ACC112 (cell line): ENCODE results near the gene RBMY1D.
"Not testable (repeated sequence)": the region's sequence is repeated elsewhere in the genome, so short reads cannot be mapped to it uniquely, and the experiment has no call there.

Experiments
- H2AFZ ChIP-seq: fragments of 200-600 bp; sonication (generic); one replicate; pipeline ENCODE4 v1.6.0; 2017; ENCODE audit warnings: antibody characterized with exemption, low read length; ENCODE audit not compliant: unreplicated experiment
- H3K27ac ChIP-seq: fragments of 200-600 bp; sonication (generic); 2 replicates; pipeline ENCODE4 v1.5.1; 2014; ENCODE audit warnings: low read depth, mild to moderate bottlenecking, antibody characterized with exemption, low read length, moderate library complexity
- H3K27me3 ChIP-seq: fragments of 200-600 bp; sonication (generic); 2 replicates; pipeline ENCODE4 v1.6.1; 2014; ENCODE audit warnings: mild to moderate bottlenecking, antibody characterized with exemption, low read length, moderate library complexity, mixed read lengths; ENCODE audit not compliant: insufficient read depth
- H3K36me3 ChIP-seq: fragments of 200-600 bp; sonication (generic); 2 replicates; pipeline ENCODE4 v1.6.1; 2016; ENCODE audit warnings: mild to moderate bottlenecking, antibody characterized with exemption, low read length, moderate library complexity, mixed read lengths; ENCODE audit not compliant: insufficient read depth
- H3K4me1 ChIP-seq: fragments of 200-600 bp; sonication (generic); one replicate; pipeline ENCODE4 v1.6.1; 2016; ENCODE audit warnings: low read length, mixed read lengths; ENCODE audit not compliant: insufficient read depth, unreplicated experiment, control insufficient read depth
- H3K4me3 ChIP-seq: fragments of 200-600 bp; sonication (generic); 2 replicates; pipeline ENCODE4 v1.5.1; 2014; ENCODE audit warnings: mild to moderate bottlenecking, low read depth, low read length
- H3K79me2 ChIP-seq: fragments of 200-600 bp; sonication (generic); one replicate; pipeline ENCODE4 v1.6.0; 2016; ENCODE audit warnings: low read length; ENCODE audit not compliant: control insufficient read depth, unreplicated experiment, insufficient read depth

The RBMY1D gene

DNA sequence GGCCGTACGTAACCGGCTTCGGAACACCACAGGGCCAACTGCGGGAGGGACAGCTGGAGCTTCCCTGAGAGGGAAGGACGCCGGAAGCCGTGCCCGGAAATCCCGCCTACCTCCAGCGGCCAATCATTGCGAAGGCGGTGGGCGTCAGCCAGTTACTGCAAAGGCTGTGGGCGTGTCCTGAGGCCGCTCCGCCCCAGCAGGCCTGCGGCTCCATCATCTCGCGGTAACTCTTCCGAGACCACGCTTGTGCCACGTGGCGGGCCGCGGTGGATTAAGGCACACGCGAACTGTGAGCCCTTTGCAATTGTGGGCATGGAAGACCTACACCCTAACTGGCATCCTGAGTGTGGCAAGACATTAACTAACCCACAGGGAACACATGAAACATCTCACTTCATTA, at the start of gene RBMY1D:
RBMY1D (minus strand) TSS at position 101 of the 400 bp plus-strand sequence. CDS start 2,013 bp downstream, outside the sequence.
- H3K79me2 ChIP-seq, H2AFZ ChIP-seq, H3K36me3 ChIP-seq, H3K4me3 ChIP-seq, H3K27ac ChIP-seq, H3K4me1 ChIP-seq, H3K27me3 ChIP-seq: not testable (repeated sequence)

DNA sequence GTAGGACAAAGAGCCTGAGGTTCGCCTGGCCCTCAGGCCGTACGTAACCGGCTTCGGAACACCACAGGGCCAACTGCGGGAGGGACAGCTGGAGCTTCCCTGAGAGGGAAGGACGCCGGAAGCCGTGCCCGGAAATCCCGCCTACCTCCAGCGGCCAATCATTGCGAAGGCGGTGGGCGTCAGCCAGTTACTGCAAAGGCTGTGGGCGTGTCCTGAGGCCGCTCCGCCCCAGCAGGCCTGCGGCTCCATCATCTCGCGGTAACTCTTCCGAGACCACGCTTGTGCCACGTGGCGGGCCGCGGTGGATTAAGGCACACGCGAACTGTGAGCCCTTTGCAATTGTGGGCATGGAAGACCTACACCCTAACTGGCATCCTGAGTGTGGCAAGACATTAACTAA, 23.6 kb upstream of the RBMY1D start, which contains the start of gene RBMY1E:
RBMY1E (minus strand) TSS at position 101 of the 400 bp plus-strand sequence. CDS start 1,978 bp downstream, outside the sequence.
- not testable (repeated sequence) for H3K27me3 ChIP-seq, H3K4me1 ChIP-seq, H3K36me3 ChIP-seq, H3K79me2 ChIP-seq, H3K27ac ChIP-seq, H3K4me3 ChIP-seq, H2AFZ ChIP-seq

DNA sequence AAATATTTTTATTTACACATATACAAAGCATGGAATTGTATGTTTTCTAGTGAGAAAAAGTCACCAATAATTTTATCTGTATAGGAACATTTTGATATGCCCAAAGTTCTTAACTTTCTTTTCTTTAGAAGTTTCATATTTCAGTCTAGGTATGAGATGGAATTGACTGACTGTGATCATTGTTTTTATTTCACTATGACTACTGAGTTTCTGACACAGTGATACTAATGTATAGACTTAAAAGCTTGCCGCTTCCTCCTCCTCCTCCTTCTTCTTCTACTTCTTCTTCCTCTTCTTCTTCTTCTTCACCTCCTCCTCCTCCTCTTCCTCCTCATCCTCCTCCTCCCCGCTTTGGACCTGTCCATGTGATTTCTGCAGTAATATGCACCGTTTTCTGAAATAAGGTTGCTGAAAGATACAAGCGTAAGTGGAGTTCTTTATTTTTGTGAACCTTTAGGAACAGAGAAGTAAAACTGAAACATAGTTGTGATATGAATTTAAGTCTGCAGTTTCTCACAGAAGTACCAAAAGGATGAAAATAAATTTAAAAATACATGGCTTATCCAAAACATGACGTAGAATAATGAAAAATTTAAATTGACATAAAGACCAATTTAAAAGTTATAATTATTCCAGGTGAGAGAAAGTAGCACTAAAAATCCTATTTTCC, 24.8 kb downstream of the RBMY1D start:
- H3K27me3 ChIP-seq, H3K27ac ChIP-seq, H2AFZ ChIP-seq, H3K4me3 ChIP-seq, H3K36me3 ChIP-seq, H3K79me2 ChIP-seq, H3K4me1 ChIP-seq: not testable (repeated sequence)

DNA sequence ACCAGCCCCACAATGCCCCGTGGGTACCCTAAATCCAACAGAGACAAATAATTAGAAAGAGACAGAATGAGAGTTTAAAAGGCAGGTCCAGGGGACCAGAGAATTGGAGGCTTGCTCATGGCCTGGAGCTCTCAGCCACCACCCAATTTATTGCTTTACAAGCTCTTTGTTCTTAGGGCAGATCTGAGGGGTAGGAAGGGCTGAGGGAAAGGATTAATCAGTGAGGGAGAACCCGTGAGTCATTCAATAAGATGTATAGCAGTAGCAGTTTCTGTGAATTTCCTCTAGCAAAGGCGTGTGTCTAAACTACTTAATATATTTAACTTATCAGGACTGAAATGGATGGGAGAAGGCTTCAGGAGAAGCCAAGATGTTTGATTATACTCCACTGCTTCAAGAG, 48.8 kb downstream of the RBMY1D start:
- Histone ChIP-seq H3K4me1 (no peaks in the 10 kb centered on the region), H3K4me3 (no peak overlapping the region), H2AFZ (no peak overlapping the region), H3K27ac (no peak overlapping the region), H3K79me2 (no peaks in the 10 kb centered on the region), H3K27me3 (no peaks in the 10 kb centered on the region), H3K36me3 (no peaks in the 10 kb centered on the region)

DNA sequence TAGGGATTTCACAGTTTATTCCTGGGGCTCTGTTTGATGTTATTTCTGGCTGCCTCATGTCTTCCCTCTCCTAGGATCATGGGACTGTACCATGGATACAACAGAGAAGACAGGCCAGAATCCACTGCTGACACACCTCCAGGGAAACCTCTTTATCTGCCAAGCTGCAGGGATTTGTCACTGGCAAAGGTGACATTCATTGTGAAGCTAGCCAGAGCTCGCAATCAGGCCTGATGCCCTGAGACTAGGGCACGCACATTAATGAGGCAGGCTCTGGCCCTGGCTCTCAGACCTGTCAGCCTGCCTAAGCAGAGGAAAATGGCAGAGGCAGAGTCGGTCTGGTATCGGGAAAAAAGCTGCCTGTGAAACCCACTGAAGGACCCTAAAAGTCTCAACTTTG, 52.2 kb downstream of the RBMY1D start:
- Histone ChIP-seq H3K36me3 (no peaks in the 10 kb centered on the region), H3K79me2 (no peaks in the 10 kb centered on the region), H3K27me3 (no peaks in the 10 kb centered on the region), H3K4me1 (peaks cover 4% of the 10 kb centered on the region), H3K27ac (no peak overlapping the region), H3K4me3 (no peak overlapping the region), H2AFZ (no peak overlapping the region)

DNA sequence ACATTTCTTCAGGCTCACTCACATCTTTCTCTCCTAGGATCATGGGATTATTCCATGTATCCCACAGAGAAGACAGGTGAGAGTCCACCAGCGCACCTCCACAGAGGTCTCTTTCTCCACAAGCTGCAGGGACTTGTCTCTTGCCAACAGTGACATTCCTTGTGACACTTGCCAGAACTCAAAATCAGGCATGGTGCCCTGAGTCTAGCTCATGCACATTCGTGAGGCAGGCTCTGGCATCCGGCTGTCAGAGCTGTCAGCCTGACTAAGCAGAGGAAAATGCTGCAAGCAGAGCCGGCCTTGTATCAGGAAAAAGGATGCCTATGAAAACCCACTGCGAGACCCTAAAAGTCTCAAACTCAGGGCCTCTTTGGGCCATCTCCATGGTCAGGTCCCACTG, 54.8 kb downstream of the RBMY1D start:
- Histone ChIP-seq H3K4me3 (no peak overlapping the region), H3K4me1 (peaks cover 4% of the 10 kb centered on the region), H3K79me2 (no peaks in the 10 kb centered on the region), H3K27me3 (no peaks in the 10 kb centered on the region), H2AFZ (no peak overlapping the region), H3K36me3 (no peaks in the 10 kb centered on the region), H3K27ac (no peak overlapping the region)

DNA sequence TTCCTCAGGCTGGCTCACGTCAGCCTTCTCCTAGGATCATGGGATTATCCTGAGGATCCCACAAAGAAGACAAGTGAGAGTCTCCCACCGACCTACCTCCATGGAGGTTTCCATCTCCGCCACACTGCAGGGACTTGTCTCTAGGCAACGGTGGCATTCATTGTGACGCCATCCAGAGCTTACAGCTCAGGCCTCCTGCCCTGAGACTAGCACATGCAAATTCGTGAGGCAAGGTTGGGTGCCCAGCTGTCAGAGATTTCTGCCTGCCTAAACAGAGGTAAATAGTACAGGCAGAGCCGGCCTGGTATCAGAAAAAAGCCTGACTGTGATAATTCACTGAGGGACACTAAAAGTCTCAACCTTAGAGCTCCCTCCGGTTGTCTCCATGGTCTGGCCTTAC, 58.0 kb downstream of the RBMY1D start:
- no peak overlapping the region for H3K27ac ChIP-seq
- no peak overlapping the region for H2AFZ ChIP-seq
- no peaks in the 10 kb centered on the region for H3K79me2 ChIP-seq
- no peaks in the 10 kb centered on the region for H3K36me3 ChIP-seq
- no peaks in the 10 kb centered on the region for H3K27me3 ChIP-seq
- peaks cover 4% of the 10 kb centered on the region for H3K4me1 ChIP-seq
- H3K4me3 ChIP-seq = no peak overlapping the region

DNA sequence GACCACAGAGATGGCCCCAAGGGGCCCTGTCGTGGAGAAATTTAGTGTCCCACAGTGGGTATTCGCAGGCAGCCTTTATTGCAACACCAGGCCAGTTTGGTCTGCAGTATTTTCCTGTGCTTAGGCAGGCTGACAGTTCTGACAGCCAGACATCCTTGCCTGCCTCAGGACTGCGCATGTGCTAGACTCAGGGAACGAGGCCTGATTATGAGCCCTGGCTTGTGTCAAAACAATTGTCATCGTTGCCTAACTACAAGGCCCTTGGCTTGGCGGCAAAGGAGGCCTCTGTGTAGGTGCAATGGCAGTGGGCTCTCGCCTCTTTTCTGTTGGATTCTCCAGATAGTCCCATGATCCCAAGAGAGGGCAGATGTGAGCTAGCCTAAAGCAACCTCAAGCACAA, 59.3 kb downstream of the RBMY1D start:
- Histone ChIP-seq H3K79me2 (no peaks in the 10 kb centered on the region), H3K4me1 (peaks cover 4% of the 10 kb centered on the region), H3K4me3 (no peak overlapping the region), H3K27me3 (no peaks in the 10 kb centered on the region), H2AFZ (no peak overlapping the region), H3K36me3 (no peaks in the 10 kb centered on the region), H3K27ac (no peak overlapping the region)
